Measurements from ENCODE around the gene STIM2. TPM values are rescaled to one million over a fixed set of nuclear protein-coding genes. Genes with fewer than 3 reads are reported as not detected.

Gene STIM2
- polyA plus RNA-seq, 3 donors: 8.6 to 16.5 (median 8.8) TPM

GRCh38 chr4:26962720-26963119 lies 102.1 kb downstream of the STIM2 start:
- Histone ChIP-seq H3K79me2 (ENCODE audit: insufficient read depth, low read length) (no peaks in the 10 kb centered on the region), H3K27me3 (ENCODE audit: control insufficient read depth in 2 of 2, insufficient read depth in 2 of 2, low read length in 2 of 2) (no peaks in the 10 kb centered on the region), H2AFZ (ENCODE audit: insufficient read depth, low read depth, low read length, poor library complexity, severe bottlenecking) (no peak overlapping the region), H3K36me3 (replicated peaks in 1 of 2; ENCODE audit: control insufficient read depth in 1 of 2, insufficient read depth in 2 of 2, low read length in 2 of 2) (peaks cover 13 to 30% of the 10 kb centered on the region in 2 donors), H3K9me3 (replicated peaks in 1 of 2; ENCODE audit: control insufficient read depth in 1 of 2, insufficient read depth in 1 of 2, low read length in 2 of 2) (no peaks in the 10 kb centered on the region), H4K20me1 (ENCODE audit: insufficient read depth, low read length) (peaks cover 4% of the 10 kb centered on the region), H3K9ac (ENCODE audit: insufficient read depth, low read length, poor library complexity, severe bottlenecking) (no peak overlapping the region), H3K4me3 (replicated peaks in 1 of 3; ENCODE audit: low read depth in 2 of 3, low read length in 3 of 3) (no peak overlapping the region), H3K27ac (ENCODE audit: low read depth in 1 of 2, low read length in 2 of 2) (no peak overlapping the region), H3K4me1 (ENCODE audit: control insufficient read depth in 1 of 2, insufficient read depth in 2 of 2, low read length in 2 of 2) (no peaks in the 10 kb centered on the region), H3K4me2 (replicated peaks; ENCODE audit: extremely low read depth, low read length, poor library complexity, severe bottlenecking) (no peak overlapping the region)
- TF ChIP-seq CTCF (IDR thresholded peaks at IDR 0.05): no peak
- no peak overlapping the region for H3K27ac Mint-ChIP-seq
- peaks cover 0 to 3% (median 0%) of the 10 kb centered on the region in 3 donors for H3K27me3 Mint-ChIP-seq (ENCODE audit: low read depth in 3 of 3)
- H3K36me3 Mint-ChIP-seq: peaks cover 22 to 36% of the 10 kb centered on the region in 2 donors
- H3K9me3 Mint-ChIP-seq: no peaks in the 10 kb centered on the region
- no peak overlapping the region for H3K4me3 Mint-ChIP-seq
- intact Hi-C loops (cut with micrococcal nuclease): no loop called here
- no peak for DNase-seq
- no peaks in the 10 kb centered on the region for H3K4me1 Mint-ChIP-seq

GRCh38 chr4:26964512-26964911 lies 103.9 kb downstream of the STIM2 start:
- H3K27me3 Mint-ChIP-seq (ENCODE audit: low read depth in 3 of 3): no peaks in the 10 kb centered on the region
- intact Hi-C loops (cut with micrococcal nuclease): no loop called here
- H3K9me3 Mint-ChIP-seq: no peaks in the 10 kb centered on the region
- no peaks in the 10 kb centered on the region for H3K4me1 Mint-ChIP-seq
- H3K4me2 ChIP-seq (replicated peaks; ENCODE audit: extremely low read depth, low read length, poor library complexity, severe bottlenecking): no peak overlapping the region
- no peaks in the 10 kb centered on the region for H3K9me3 ChIP-seq (replicated peaks in 1 of 2; ENCODE audit: control insufficient read depth in 1 of 2, insufficient read depth in 1 of 2, low read length in 2 of 2)
- DNase-seq: no peak
- H3K27ac ChIP-seq (ENCODE audit: low read depth in 1 of 2, low read length in 2 of 2): no peak overlapping the region
- no peaks in the 10 kb centered on the region for H3K27me3 ChIP-seq (ENCODE audit: control insufficient read depth in 2 of 2, insufficient read depth in 2 of 2, low read length in 2 of 2)
- no peak overlapping the region for H3K4me3 Mint-ChIP-seq
- no peak for TF ChIP-seq CTCF (IDR thresholded peaks at IDR 0.05)
- no peaks in the 10 kb centered on the region for H3K79me2 ChIP-seq (ENCODE audit: insufficient read depth, low read length)
- H3K27ac Mint-ChIP-seq: no peak overlapping the region
- no peak overlapping the region for H3K4me3 ChIP-seq (replicated peaks in 1 of 3; ENCODE audit: low read depth in 2 of 3, low read length in 3 of 3)
- H2AFZ ChIP-seq (ENCODE audit: insufficient read depth, low read depth, low read length, poor library complexity, severe bottlenecking): no peak overlapping the region
- peaks cover 0 to 15% of the 10 kb centered on the region in 2 donors for H3K36me3 ChIP-seq (replicated peaks in 1 of 2; ENCODE audit: control insufficient read depth in 1 of 2, insufficient read depth in 2 of 2, low read length in 2 of 2)
- no CpG with 5 or more reads among the region's 1 CpG for WGBS (ENCODE audit: insufficient coverage)
- no peaks in the 10 kb centered on the region for H3K4me1 ChIP-seq (ENCODE audit: control insufficient read depth in 1 of 2, insufficient read depth in 2 of 2, low read length in 2 of 2)
- peaks cover 9 to 28% of the 10 kb centered on the region in 2 donors for H3K36me3 Mint-ChIP-seq
- H4K20me1 ChIP-seq (ENCODE audit: insufficient read depth, low read length): peaks cover 3% of the 10 kb centered on the region
- H3K9ac ChIP-seq (ENCODE audit: insufficient read depth, low read length, poor library complexity, severe bottlenecking): no peak overlapping the region
